HepG2 (cell line): Measurements from ENCODE around the gene KATNB1. TPM values are rescaled to one million over a fixed set of nuclear protein-coding genes. Genes with fewer than 3 reads are reported as not detected.

ENCODE experiments used
- ARNTL ChIP-seq: sonication (generic); formaldehyde crosslinking; IDR thresholded peaks from 2 replicates; pipeline ENCODE4 v1.4.0; 2020; ENCODE audit warnings: mild to moderate bottlenecking, missing genetic modification reagents
- CEBPG ChIP-seq: IDR thresholded peaks from 2 replicates; pipeline ENCODE4 v1.6.1; 2016
- DNMT3B ChIP-seq: conservative IDR thresholded peaks from 2 replicates; pipeline ENCODE4 v1.6.1; 2016; ENCODE audit warnings: missing biosample characterization, control low read depth
- FOXP4 ChIP-seq: sonication (generic); formaldehyde crosslinking; IDR thresholded peaks from 2 replicates; pipeline ENCODE4 v1.4.0; 2020; ENCODE audit warnings: missing genetic modification reagents
- GMEB1 ChIP-seq: sonication (generic); formaldehyde crosslinking; IDR thresholded peaks from 2 replicates; pipeline ENCODE4 v1.5.1; 2020; ENCODE audit warnings: missing genetic modification reagents, mild to moderate bottlenecking, borderline replicate concordance
- HBP1 ChIP-seq: IDR thresholded peaks from 2 replicates; pipeline ENCODE4 v1.6.1; 2016; ENCODE audit warnings: low read depth, control low read depth
- MAX ChIP-seq: IDR thresholded peaks from 2 replicates; pipeline ENCODE4 v1.6.1; 2012; ENCODE audit warnings: inconsistent platforms
- MTA3 ChIP-seq: sonication (generic); formaldehyde crosslinking; IDR thresholded peaks from 2 replicates; pipeline ENCODE4 v1.4.0; 2020; ENCODE audit warnings: missing genetic modification reagents
- NCOA1 ChIP-seq: sonication (generic); formaldehyde crosslinking; IDR thresholded peaks from 2 replicates; pipeline ENCODE4 v1.9.0; 2021; ENCODE audit warnings: missing genetic modification reagents
- NR0B2 ChIP-seq: sonication (generic); formaldehyde crosslinking; IDR thresholded peaks from 2 replicates; pipeline ENCODE4 v1.4.0; 2020; ENCODE audit warnings: mild to moderate bottlenecking, missing genetic modification reagents
- NR2F1 ChIP-seq, 2 experiments: fragments of 450-650 bp in 1 of 2; formaldehyde crosslinking in 1 of 2; IDR thresholded peaks; 2 replicates each; pipeline versions ENCODE4 v1.5.0 to v1.6.1; 2016 to 2020; ENCODE audit warnings: mild to moderate bottlenecking in 1 of 2, missing compliant biosample characterization in 1 of 2, missing genetic modification reagents in 1 of 2, moderate library complexity in 1 of 2
- PPARG ChIP-seq: conservative IDR thresholded peaks from 2 replicates; pipeline ENCODE4 v1.6.1; 2016; ENCODE audit warnings: missing biosample characterization, missing genetic modification reagents
- ZBTB3 ChIP-seq: sonication (generic); formaldehyde crosslinking; IDR thresholded peaks from 2 replicates; pipeline ENCODE4 v1.4.0; 2020; ENCODE audit warnings: low read depth, mild to moderate bottlenecking, moderate library complexity, missing genetic modification reagents, borderline replicate concordance
- ZNF142 ChIP-seq: sonication (generic); formaldehyde crosslinking; IDR thresholded peaks from 2 replicates; pipeline ENCODE4 v1.4.0; 2020; ENCODE audit warnings: missing genetic modification reagents
- ZNF710 ChIP-seq: sonication (generic); formaldehyde crosslinking; IDR thresholded peaks from 2 replicates; pipeline ENCODE4 v1.5.0; 2020; ENCODE audit warnings: mild to moderate bottlenecking, missing genetic modification reagents, borderline replicate concordance
- polyA plus RNA-seq, 8 experiments: library from polyadenylated mRNA; depleted of rRNA in 3 of 8; stranded (reverse) in 7 of 8; unstranded in 1 of 8; fragments of >200 nt; fragmentation: Illumina TruSeq in 4 of 8; extraction: Trizol in 4 of 8; gene quantifications; 2 replicates each; pipeline versions ENCODE4 v1.2.1 to v1.2.3, GENCODE V29; 2011 to 2016; ENCODE audit warnings: low read depth in 4 of 8, missing spikeins in 1 of 8, mixed read lengths in 1 of 8; ENCODE audit not compliant: insufficient read depth in 1 of 8
- total RNA-seq, 5 experiments: library from RNA; depleted of rRNA; stranded (reverse); fragments of >200 nt; fragmentation: Illumina TruSeq; extraction: Trizol; gene quantifications; 2 replicates each; pipeline ENCODE4 v1.2.3, GENCODE V29; 2016; ENCODE audit warnings: low read depth in 1 of 5

KATNB1 gene
- total and polyA plus RNA-seq, 2 of the 13 experiments (the other 11 are each of a cell fraction or from before 2014, with no cell fraction given): 31.5 to 43.5 TPM

- TF ChIP-seq ZNF142 (CRISPR knock-in tag): no peak
- TF ChIP-seq ZNF710 (CRISPR knock-in tag): no peak
- no peak for TF ChIP-seq GMEB1 (CRISPR knock-in tag)
- TF ChIP-seq PPARG (CRISPR knock-in tag): no peak
- no peak for TF ChIP-seq NR2F1 (CRISPR knock-in tag; IDR thresholded peaks at IDR 0.05)
- TF ChIP-seq ARNTL (CRISPR knock-in tag): no peak
- no peak for TF ChIP-seq MTA3
- TF ChIP-seq FOXP4: no peak
- TF ChIP-seq ZBTB3: no peak
- TF ChIP-seq MAX: peak; percentile 45; the same call in 1 of the 2 replicates
- TF ChIP-seq DNMT3B (CRISPR knock-in tag): no peak
- no peak for TF ChIP-seq NR0B2 (CRISPR knock-in tag)
- no peak for TF ChIP-seq NCOA1 (CRISPR knock-in tag)
- no peak for TF ChIP-seq HBP1 (CRISPR knock-in tag)
- TF ChIP-seq CEBPG (CRISPR knock-in tag): peak; percentile 60
Measured at GRCh38 chr16:57799600-57800199, 64.1 kb downstream of the KATNB1 start (continued).
